Type B pancreatic cell (in vitro differentiated cells): Measurements from ENCODE around the gene RIC1. TPM values are rescaled to one million over a fixed set of nuclear protein-coding genes. Genes with fewer than 3 reads are reported as not detected.

Experiments
- DNase-seq: peaks from one replicate; pipeline ENCODE4 v3.0.0; 2021; ENCODE audit warnings: mixed read lengths; ENCODE audit not compliant: unreplicated experiment; ENCODE audit errors: extremely low spot score
- H3K27ac Mint-ChIP-seq: 2 replicates; pipeline ENCODE4 v1.8.0; 2021; ENCODE audit warnings: mild to moderate bottlenecking, mixed read lengths
- H3K27me3 Mint-ChIP-seq: 2 replicates; pipeline ENCODE4 v1.8.0; 2021; ENCODE audit warnings: mixed read lengths
- H3K36me3 Mint-ChIP-seq: 2 replicates; pipeline ENCODE4 v1.8.0; 2021; ENCODE audit warnings: mixed read lengths
- H3K4me1 Mint-ChIP-seq: one replicate; pipeline ENCODE4 v1.8.0; 2021; ENCODE audit warnings: mixed read lengths; ENCODE audit not compliant: unreplicated experiment
- H3K4me3 Mint-ChIP-seq: 2 replicates; pipeline ENCODE4 v1.8.0; 2021; ENCODE audit warnings: mild to moderate bottlenecking, mixed read lengths
- H3K9me3 Mint-ChIP-seq: 2 replicates; pipeline ENCODE4 v1.8.0; 2021; ENCODE audit warnings: mixed read lengths
- CTCF ChIP-seq: fragments of 200-600 bp; sonication (generic); conservative IDR thresholded peaks from 2 replicates; pipeline ENCODE4 v1.5.0; 2021; ENCODE audit warnings: antibody characterized with exemption, mild to moderate bottlenecking
- total RNA-seq: library from RNA; stranded (reverse); gene quantifications from 2 replicates; pipeline ENCODE4 v1.2.1, GENCODE V29; 2021; ENCODE audit warnings: low replicate concordance

RIC1 gene
- total RNA-seq, 1 donor from 2014 or later = 26.6 TPM

DNA sequence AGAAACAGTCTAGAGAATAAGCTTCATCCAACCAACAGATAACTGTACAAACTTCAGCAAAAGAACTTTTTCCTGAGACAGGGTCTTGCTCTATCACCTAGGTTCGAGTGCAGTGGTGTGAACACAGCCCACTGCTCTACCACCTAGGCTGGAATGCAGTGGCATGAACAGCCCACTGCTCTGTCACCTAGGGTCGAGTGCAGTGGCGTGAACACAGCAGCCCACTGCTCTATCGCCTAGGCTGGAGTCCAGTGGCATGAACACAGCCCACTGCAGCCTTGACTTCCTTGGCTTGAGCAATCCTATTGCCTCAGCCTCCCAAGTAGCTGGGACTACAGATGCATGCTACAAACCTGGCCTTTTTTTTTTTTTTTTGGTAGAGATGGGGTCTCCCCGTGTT lies 160.6 kb downstream of the RIC1 start:
- Mint-ChIP-seq H3K9me3 (no peaks in the 10 kb centered on the region), H3K36me3 (peaks cover 37% of the 10 kb centered on the region), H3K4me3 (no peak overlapping the region), H3K27ac (no peak overlapping the region), H3K27me3 (no peaks in the 10 kb centered on the region), H3K4me1 (no peaks in the 10 kb centered on the region)
- no peak for TF ChIP-seq CTCF
- no peak for DNase-seq

- no peak for DNase-seq
- Mint-ChIP-seq H3K4me1 (no peaks in the 10 kb centered on the region), H3K27me3 (no peaks in the 10 kb centered on the region), H3K4me3 (no peak overlapping the region), H3K36me3 (peaks cover 34% of the 10 kb centered on the region), H3K9me3 (no peaks in the 10 kb centered on the region), H3K27ac (no peak overlapping the region)
- TF ChIP-seq CTCF = no peak
Measured at GRCh38 chr9:5790923-5791322, 162.0 kb downstream of the RIC1 start.

GRCh38 chr9:5791870-5792269 lies 163.0 kb downstream of the RIC1 start:
- Mint-ChIP-seq H3K4me1 (no peaks in the 10 kb centered on the region), H3K4me3 (no peak overlapping the region), H3K36me3 (peaks cover 42% of the 10 kb centered on the region), H3K27ac (peak overlapping the region; percentile 32), H3K9me3 (no peaks in the 10 kb centered on the region), H3K27me3 (no peaks in the 10 kb centered on the region)
- DNase-seq = no peak
- TF ChIP-seq CTCF = no peak

GRCh38 chr9:5793812-5794211 lies 164.9 kb downstream of the RIC1 start:
- no peak for TF ChIP-seq CTCF
- no peaks in the 10 kb centered on the region for H3K4me1 Mint-ChIP-seq
- H3K27me3 Mint-ChIP-seq = no peaks in the 10 kb centered on the region
- peaks cover 40% of the 10 kb centered on the region for H3K36me3 Mint-ChIP-seq
- no peaks in the 10 kb centered on the region for H3K9me3 Mint-ChIP-seq
- no peak overlapping the region for H3K27ac Mint-ChIP-seq
- no peak for DNase-seq
- no peak overlapping the region for H3K4me3 Mint-ChIP-seq

GRCh38 chr9:5796298-5796697 lies 167.4 kb downstream of the RIC1 start:
- peaks cover 27% of the 10 kb centered on the region for H3K36me3 Mint-ChIP-seq
- no peaks in the 10 kb centered on the region for H3K9me3 Mint-ChIP-seq
- DNase-seq = no peak
- TF ChIP-seq CTCF = no peak
- H3K4me1 Mint-ChIP-seq = peaks cover 9% of the 10 kb centered on the region
- H3K27ac Mint-ChIP-seq = no peak overlapping the region
- no peak overlapping the region for H3K4me3 Mint-ChIP-seq
- H3K27me3 Mint-ChIP-seq = no peaks in the 10 kb centered on the region

- no peak for TF ChIP-seq CTCF
- peaks cover 15% of the 10 kb centered on the region for H3K4me1 Mint-ChIP-seq
- H3K27ac Mint-ChIP-seq = no peak overlapping the region
Measured at GRCh38 chr9:5798581-5798980, 169.7 kb downstream of the RIC1 start.

More at GRCh38 chr9:5798581-5798980, 169.7 kb downstream of the RIC1 start:
- Mint-ChIP-seq H3K27me3 (no peaks in the 10 kb centered on the region), H3K9me3 (no peaks in the 10 kb centered on the region), H3K36me3 (peaks cover 16% of the 10 kb centered on the region), H3K4me3 (no peak overlapping the region)
- no peak for DNase-seq
